Breast epithelium (tissue), 4 donors: ENCODE results near the gene MOCS3. TPM values are rescaled to one million over a fixed set of nuclear protein-coding genes. Genes with fewer than 3 reads are reported as not detected.
A peak's percentile ranks its signal among the peaks of the same experiment; 100 is the strongest.

Source experiments
- DNase-seq, 2 donors: peaks; one replicate each; pipeline ENCODE4 v3.0.0-alpha.2; 2019; ENCODE audit warnings: low spot score in 2 of 2
- H3K27ac ChIP-seq, 2 donors: fragments of 200-600 bp; sonication (generic) in 1 of 2; one replicate each; pipeline ENCODE4 v1.5.1; 2016 to 2019; ENCODE audit warnings: mild to moderate bottlenecking in 1 of 2
- H3K27me3 ChIP-seq, 2 donors: fragments of 200-600 bp; sonication (generic) in 1 of 2; one replicate each; pipeline versions ENCODE4 v1.5.1 to v1.6.0; 2017 to 2019; ENCODE audit warnings: control low read depth in 1 of 2, mild to moderate bottlenecking in 1 of 2
- H3K36me3 ChIP-seq: fragments of 200-600 bp; one replicate; pipeline ENCODE4 v1.5.1; 2019
- H3K4me1 ChIP-seq, 2 donors: fragments of 200-600 bp; sonication (generic); one replicate each; pipeline ENCODE4 v1.5.1; 2016 to 2019; ENCODE audit warnings: control low read depth in 1 of 2
- H3K4me3 ChIP-seq, 3 donors: fragments of 200-600 bp; sonication (generic); 1 replicate in 2 of 3; 2 replicates in 1 of 3; pipeline ENCODE4 v1.5.1; 2016 to 2019; ENCODE audit warnings: mild to moderate bottlenecking in 3 of 3, moderate library complexity in 2 of 3
- H3K9me3 ChIP-seq, 2 donors: fragments of 200-600 bp; sonication (generic) in 1 of 2; one replicate each; pipeline ENCODE4 v1.5.1; 2016 to 2019; ENCODE audit warnings: control low read depth in 1 of 2
- POLR2A ChIP-seq: fragments of 450-650 bp; IDR thresholded peaks from one replicate; pipeline ENCODE4 v1.6.1; 2016; ENCODE audit warnings: antibody characterized with exemption, mild to moderate bottlenecking, moderate library complexity
- POLR2AphosphoS5 ChIP-seq, 3 donors: sonication (generic); formaldehyde crosslinking; IDR thresholded peaks; one replicate each; pipeline ENCODE4 v1.6.1; 2017; ENCODE audit warnings: antibody characterized with exemption in 3 of 3
- intact Hi-C: fragments of 100-400 bp; cut with DNase I; formaldehyde crosslinking; loops from one replicate; pipeline ENCODE4 v1.15.1; 2023; ENCODE audit warnings: low total_unique reads
- total RNA-seq, 3 donors: library from RNA; depleted of rRNA; stranded (reverse); fragments of >200 nt; gene quantifications; one replicate each; pipeline ENCODE4 v1.1.0, GENCODE V29; 2016
- TF ChIP-seq, protein P1 (sequence below), 3 donors: fragments of 450-650 bp; IDR thresholded peaks; one replicate each; pipeline ENCODE4 v1.5.1; 2016 to 2017; ENCODE audit warnings: antibody characterized with exemption in 3 of 3, mild to moderate bottlenecking in 3 of 3, moderate library complexity in 3 of 3

MOCS3 gene
- total RNA-seq, 3 donors from 2014 or later: 4.5 to 6.4 (median 4.9) TPM

- DNase-seq: no peak
- no peaks in the 10 kb centered on the region for H3K9me3 ChIP-seq
- intact Hi-C loops: no loop called here
- H3K27me3 ChIP-seq: no peaks in the 10 kb centered on the region
- H3K27ac ChIP-seq: peak overlapping the region in 1 of 2 donors; percentile 64
- H3K4me3 ChIP-seq: no peak overlapping the region
- TF ChIP-seq, protein P1, sequence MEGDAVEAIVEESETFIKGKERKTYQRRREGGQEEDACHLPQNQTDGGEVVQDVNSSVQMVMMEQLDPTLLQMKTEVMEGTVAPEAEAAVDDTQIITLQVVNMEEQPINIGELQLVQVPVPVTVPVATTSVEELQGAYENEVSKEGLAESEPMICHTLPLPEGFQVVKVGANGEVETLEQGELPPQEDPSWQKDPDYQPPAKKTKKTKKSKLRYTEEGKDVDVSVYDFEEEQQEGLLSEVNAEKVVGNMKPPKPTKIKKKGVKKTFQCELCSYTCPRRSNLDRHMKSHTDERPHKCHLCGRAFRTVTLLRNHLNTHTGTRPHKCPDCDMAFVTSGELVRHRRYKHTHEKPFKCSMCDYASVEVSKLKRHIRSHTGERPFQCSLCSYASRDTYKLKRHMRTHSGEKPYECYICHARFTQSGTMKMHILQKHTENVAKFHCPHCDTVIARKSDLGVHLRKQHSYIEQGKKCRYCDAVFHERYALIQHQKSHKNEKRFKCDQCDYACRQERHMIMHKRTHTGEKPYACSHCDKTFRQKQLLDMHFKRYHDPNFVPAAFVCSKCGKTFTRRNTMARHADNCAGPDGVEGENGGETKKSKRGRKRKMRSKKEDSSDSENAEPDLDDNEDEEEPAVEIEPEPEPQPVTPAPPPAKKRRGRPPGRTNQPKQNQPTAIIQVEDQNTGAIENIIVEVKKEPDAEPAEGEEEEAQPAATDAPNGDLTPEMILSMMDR (IDR thresholded peaks at IDR 0.05): no peak
- no peak for TF ChIP-seq POLR2AphosphoS5 (IDR thresholded peaks at IDR 0.05)
- TF ChIP-seq POLR2A: no peak
- peaks cover 4 to 8% of the 10 kb centered on the region in 2 donors for H3K4me1 ChIP-seq
- no peaks in the 10 kb centered on the region for H3K36me3 ChIP-seq
These were observed 39.1 kb upstream of the MOCS3 start for GRCh38 chr20:50919567-50919966.

DNA sequence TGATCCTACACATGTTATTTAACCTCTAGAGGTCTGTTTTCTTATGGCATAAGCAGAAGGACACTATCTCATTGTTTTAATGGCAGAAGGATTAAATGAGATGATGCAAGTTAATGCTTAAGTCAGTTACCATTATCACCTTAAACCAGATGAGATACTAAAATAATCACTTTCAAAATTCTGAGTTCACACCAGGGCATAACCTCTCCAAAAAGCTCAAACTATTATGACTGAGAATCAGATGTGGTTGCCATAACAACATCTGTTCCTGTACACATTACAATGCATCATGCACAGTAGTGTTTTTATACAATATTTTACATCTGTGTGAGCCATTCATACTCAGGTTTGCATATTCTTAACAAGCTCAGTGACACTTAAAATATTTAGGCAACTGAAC is 37.6 kb upstream of the MOCS3 start:
- no peak overlapping the region for H3K27ac ChIP-seq
- TF ChIP-seq POLR2A: no peak
- TF ChIP-seq, protein P1 (IDR thresholded peaks at IDR 0.05): no peak
- TF ChIP-seq POLR2AphosphoS5 (IDR thresholded peaks at IDR 0.05): no peak
- no peak for DNase-seq
- H3K4me3 ChIP-seq: no peak overlapping the region
- H3K27me3 ChIP-seq: no peaks in the 10 kb centered on the region
- no peaks in the 10 kb centered on the region for H3K36me3 ChIP-seq
- intact Hi-C loops: no loop called here
- H3K9me3 ChIP-seq: no peaks in the 10 kb centered on the region
- H3K4me1 ChIP-seq: peaks cover 4 to 8% of the 10 kb centered on the region in 2 donors

DNA sequence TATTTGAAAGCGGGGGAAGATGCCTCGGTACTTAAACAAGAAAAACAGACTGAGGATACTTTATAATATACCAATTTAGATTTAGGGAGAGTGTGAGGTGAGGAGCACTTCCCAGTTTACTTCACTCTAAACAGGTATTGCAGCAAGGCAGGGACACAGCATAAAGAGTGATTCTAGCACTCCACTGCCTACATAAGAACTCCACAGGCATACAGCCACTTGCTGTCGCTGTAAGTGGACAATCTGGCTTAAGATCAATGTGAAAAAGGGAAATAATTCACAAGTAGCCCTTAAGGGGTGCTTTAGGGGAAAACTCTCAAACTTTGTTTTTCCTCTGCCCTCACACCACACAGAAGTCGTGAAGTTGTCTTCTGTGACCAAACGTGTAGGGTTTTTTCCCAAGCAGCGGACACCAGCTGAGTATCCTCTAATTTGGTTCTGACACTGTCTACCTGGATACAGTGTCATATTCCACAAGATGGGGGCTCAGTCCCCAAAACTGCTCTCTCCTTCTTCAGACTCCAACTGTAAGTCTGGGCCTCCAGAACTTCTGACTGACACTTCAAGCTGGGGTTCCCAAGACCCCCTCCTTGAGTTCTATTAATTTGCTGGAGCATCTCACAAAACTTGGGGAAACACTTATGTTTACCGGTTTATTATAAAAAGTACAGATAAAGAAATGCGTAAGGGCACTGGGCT is 36.7 kb upstream of the MOCS3 start:
- Histone ChIP-seq H3K27ac (peak overlapping the region; percentile 38 to 50), H3K4me3 (no peak overlapping the region), H3K27me3 (no peaks in the 10 kb centered on the region), H3K4me1 (peaks cover 4 to 8% of the 10 kb centered on the region in 2 donors), H3K36me3 (no peaks in the 10 kb centered on the region), H3K9me3 (no peaks in the 10 kb centered on the region)
- intact Hi-C loops: no loop called here
- DNase-seq: no peak
- no peak for TF ChIP-seq POLR2AphosphoS5 (IDR thresholded peaks at IDR 0.05)
- no peak for TF ChIP-seq POLR2A
- TF ChIP-seq, protein P1 (IDR thresholded peaks at IDR 0.05): no peak

DNA sequence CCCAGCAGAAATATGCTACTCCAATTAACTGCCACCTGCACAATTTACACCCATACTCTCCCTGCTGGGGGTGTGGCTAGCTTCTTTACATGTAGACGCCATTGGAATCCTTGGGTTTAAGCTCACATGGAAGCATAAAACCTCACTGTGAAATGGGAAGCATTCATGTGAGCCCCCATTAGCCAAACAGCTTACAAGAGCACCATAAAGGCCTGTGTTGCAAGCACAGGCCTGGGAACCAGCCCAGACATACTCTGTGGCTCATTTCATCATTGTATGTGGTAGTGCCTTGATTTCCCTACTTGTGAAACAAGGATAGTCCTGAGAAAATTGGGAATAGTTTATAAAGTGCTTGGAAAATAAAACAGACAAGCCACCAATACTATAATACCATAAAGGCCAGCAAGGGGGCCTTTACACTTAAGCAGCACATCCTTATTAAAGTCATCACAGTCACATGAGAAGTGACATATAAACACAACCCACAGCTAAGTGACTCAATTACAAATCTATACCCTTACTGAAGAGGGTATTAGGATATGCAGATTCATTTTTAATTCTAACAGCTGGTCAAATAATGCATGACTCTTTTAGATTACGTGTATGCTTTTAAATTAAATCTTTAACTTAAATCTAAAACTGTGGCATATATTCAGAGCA is 34.2 kb upstream of the MOCS3 start:
- no peak overlapping the region for H3K4me3 ChIP-seq
- DNase-seq: no peak
- H3K27ac ChIP-seq: peak overlapping the region in 1 of 2 donors; percentile 42
- H3K36me3 ChIP-seq: no peaks in the 10 kb centered on the region
- peaks cover 8 to 10% of the 10 kb centered on the region in 2 donors for H3K4me1 ChIP-seq
- intact Hi-C loops: no loop called here
- H3K9me3 ChIP-seq: no peaks in the 10 kb centered on the region
- TF ChIP-seq, protein P1 (IDR thresholded peaks at IDR 0.05): no peak
- no peak for TF ChIP-seq POLR2AphosphoS5 (IDR thresholded peaks at IDR 0.05)
- no peak for TF ChIP-seq POLR2A
- no peaks in the 10 kb centered on the region for H3K27me3 ChIP-seq

DNA sequence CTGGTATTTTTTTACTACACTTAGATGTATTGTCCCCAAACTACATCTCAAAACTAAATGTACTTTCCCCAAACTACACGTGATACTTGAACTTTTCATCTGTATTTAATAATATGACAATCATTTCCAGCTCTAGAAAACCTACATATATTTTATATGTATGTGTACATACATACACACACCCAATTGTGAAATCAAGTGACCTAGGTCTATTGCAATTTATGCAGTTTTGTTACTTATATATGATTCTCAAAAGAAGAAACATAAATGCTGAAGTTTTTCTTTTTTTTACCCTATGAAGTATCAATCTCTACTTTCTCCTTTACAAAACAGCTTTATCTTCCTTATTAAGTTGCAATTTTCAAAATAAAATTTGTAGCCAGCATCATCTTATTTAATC is 32.1 kb upstream of the MOCS3 start:
- TF ChIP-seq, protein P1 (IDR thresholded peaks at IDR 0.05): no peak
- TF ChIP-seq POLR2A (no peak), POLR2AphosphoS5 (IDR thresholded peaks at IDR 0.05) (no peak)
- Histone ChIP-seq H3K9me3 (no peaks in the 10 kb centered on the region), H3K36me3 (no peaks in the 10 kb centered on the region), H3K27ac (no peak overlapping the region), H3K27me3 (no peaks in the 10 kb centered on the region), H3K4me3 (no peak overlapping the region), H3K4me1 (peaks cover 8 to 11% of the 10 kb centered on the region in 2 donors)
- no peak for DNase-seq
- intact Hi-C loops: no loop called here
